ENCODE results near the gene CGB1.

DNA sequence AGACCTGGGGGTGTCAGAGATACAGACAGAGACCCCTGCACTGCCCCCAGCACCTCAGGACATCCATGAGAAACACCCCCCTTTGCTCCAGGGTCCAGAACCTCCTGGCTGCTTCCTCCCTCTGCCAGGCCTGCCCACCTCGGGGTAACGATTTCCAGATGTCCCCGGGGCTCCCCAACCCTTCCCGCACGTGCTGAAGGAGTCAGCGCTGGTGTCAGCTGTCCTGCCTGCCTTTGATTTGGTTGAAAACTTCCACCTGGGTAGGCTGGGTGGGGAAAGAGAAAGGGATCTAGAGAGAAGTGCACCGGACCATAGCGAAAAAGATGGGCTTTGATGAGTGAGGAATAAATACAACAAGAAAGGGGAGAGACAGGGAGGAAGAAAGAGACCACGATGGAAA lies 22.4 kb upstream of the CGB1 start:
- TF ChIP-seq, protein P1, sequence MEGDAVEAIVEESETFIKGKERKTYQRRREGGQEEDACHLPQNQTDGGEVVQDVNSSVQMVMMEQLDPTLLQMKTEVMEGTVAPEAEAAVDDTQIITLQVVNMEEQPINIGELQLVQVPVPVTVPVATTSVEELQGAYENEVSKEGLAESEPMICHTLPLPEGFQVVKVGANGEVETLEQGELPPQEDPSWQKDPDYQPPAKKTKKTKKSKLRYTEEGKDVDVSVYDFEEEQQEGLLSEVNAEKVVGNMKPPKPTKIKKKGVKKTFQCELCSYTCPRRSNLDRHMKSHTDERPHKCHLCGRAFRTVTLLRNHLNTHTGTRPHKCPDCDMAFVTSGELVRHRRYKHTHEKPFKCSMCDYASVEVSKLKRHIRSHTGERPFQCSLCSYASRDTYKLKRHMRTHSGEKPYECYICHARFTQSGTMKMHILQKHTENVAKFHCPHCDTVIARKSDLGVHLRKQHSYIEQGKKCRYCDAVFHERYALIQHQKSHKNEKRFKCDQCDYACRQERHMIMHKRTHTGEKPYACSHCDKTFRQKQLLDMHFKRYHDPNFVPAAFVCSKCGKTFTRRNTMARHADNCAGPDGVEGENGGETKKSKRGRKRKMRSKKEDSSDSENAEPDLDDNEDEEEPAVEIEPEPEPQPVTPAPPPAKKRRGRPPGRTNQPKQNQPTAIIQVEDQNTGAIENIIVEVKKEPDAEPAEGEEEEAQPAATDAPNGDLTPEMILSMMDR (IDR thresholded peaks at IDR 0.05), result no peak
- no peak for TF ChIP-seq POLR2A (IDR thresholded peaks at IDR 0.05)
- no peak for TF ChIP-seq POLR2AphosphoS5 (IDR thresholded peaks at IDR 0.05)

Data from breast epithelium (tissue), 3 donors.